Mesothelial cell of epicardium (in vitro differentiated cells): Measurements from ENCODE around the gene IL17RB. TPM values are rescaled to one million over a fixed set of nuclear protein-coding genes. Genes with fewer than 3 reads are reported as not detected.

Experiments used
- DNase-seq, 2 experiments: peaks; one replicate each; pipeline ENCODE4 v3.0.0; 2021; ENCODE audit warnings: low spot score in 2 of 2; ENCODE audit not compliant: unreplicated experiment in 2 of 2
- H3K27ac Mint-ChIP-seq: 2 replicates; pipeline ENCODE4 v1.8.0; 2021; ENCODE audit warnings: mixed read lengths
- H3K27me3 Mint-ChIP-seq: 2 replicates; pipeline ENCODE4 v1.8.0; 2021; ENCODE audit warnings: low read depth, mixed read lengths
- H3K36me3 Mint-ChIP-seq: 2 replicates; pipeline ENCODE4 v1.8.0; 2021; ENCODE audit warnings: mixed read lengths
- H3K4me1 Mint-ChIP-seq: 2 replicates; pipeline ENCODE4 v1.8.0; 2021; ENCODE audit warnings: mixed read lengths
- H3K4me3 Mint-ChIP-seq: 2 replicates; pipeline ENCODE4 v1.8.0; 2021; ENCODE audit warnings: mild to moderate bottlenecking, moderate library complexity, mixed read lengths
- H3K9me3 Mint-ChIP-seq: 2 replicates; pipeline ENCODE4 v1.8.0; 2021; ENCODE audit warnings: mixed read lengths
- CTCF ChIP-seq: fragments of 200-600 bp; sonication (generic); IDR thresholded peaks from one replicate; pipeline ENCODE4 v1.5.0; 2021; ENCODE audit warnings: antibody characterized with exemption; ENCODE audit not compliant: unreplicated experiment
- total RNA-seq: library from RNA; stranded (reverse); gene quantifications from 3 replicates; pipeline ENCODE4 v1.2.1, GENCODE V29; 2021

IL17RB gene
- total RNA-seq, 1 donor from 2014 or later = 1.4 TPM

GRCh38 chr3:53902067-53902466 lies 55.7 kb downstream of the IL17RB start:
- DNase-seq = no peak
- peaks cover 8% of the 10 kb centered on the region for H3K4me1 Mint-ChIP-seq
- TF ChIP-seq CTCF = no peak
- no peaks in the 10 kb centered on the region for H3K36me3 Mint-ChIP-seq
- no peak overlapping the region for H3K27ac Mint-ChIP-seq
- H3K9me3 Mint-ChIP-seq = peaks cover 12% of the 10 kb centered on the region
- H3K4me3 Mint-ChIP-seq = no peak overlapping the region
- H3K27me3 Mint-ChIP-seq = peaks cover 16% of the 10 kb centered on the region

GRCh38 chr3:53902711-53903110 lies 56.3 kb downstream of the IL17RB start:
- Mint-ChIP-seq H3K27me3 (peaks cover 10% of the 10 kb centered on the region), H3K27ac (no peak overlapping the region), H3K36me3 (no peaks in the 10 kb centered on the region), H3K4me1 (peaks cover 8% of the 10 kb centered on the region), H3K4me3 (no peak overlapping the region), H3K9me3 (peaks cover 13% of the 10 kb centered on the region)
- TF ChIP-seq CTCF = no peak
- no peak for DNase-seq

- no peak overlapping the region for H3K4me3 Mint-ChIP-seq
- peaks cover 27% of the 10 kb centered on the region for H3K9me3 Mint-ChIP-seq
Observed at GRCh38 chr3:53913401-53913800, 67.0 kb downstream of the IL17RB start.

More at GRCh38 chr3:53913401-53913800, 67.0 kb downstream of the IL17RB start:
- Mint-ChIP-seq H3K27me3 (peaks cover 60% of the 10 kb centered on the region), H3K36me3 (no peaks in the 10 kb centered on the region), H3K27ac (no peak overlapping the region), H3K4me1 (no peaks in the 10 kb centered on the region)
- TF ChIP-seq CTCF = no peak
- DNase-seq = no peak

Other genes starting within 250 kb of the IL17RB start
- 3.2 to 3.9 TPM (median 3.6 TPM) in 3 replicates for gene CHDH, start 149 bp upstream of the IL17RB start, total RNA-seq
- gene ACTR8, start 35.6 kb downstream of the IL17RB start, total RNA-seq = 38.6 to 45.8 TPM (median 39.3 TPM) in 3 replicates
- 32.6 to 34.2 TPM (median 33.4 TPM) in 3 replicates for gene SELENOK, start 45.3 kb downstream of the IL17RB start, total RNA-seq